IPS DF 19.7 (cell line): ENCODE data around the gene MED12.
"Not testable (repeated sequence)": the region's sequence is repeated elsewhere in the genome, so short reads cannot be mapped to it uniquely, and the experiment has no call there.

Source experiments
- DNase-seq: peaks from one replicate; pipeline ENCODE4 v3.0.0-alpha.2; 2013; ENCODE audit warnings: low read depth, low spot score

MED12 gene

GRCh38 chrX:71162981-71163380 is 44.6 kb downstream of the MED12 start:
- no peak for DNase-seq

- no peak for DNase-seq
These were observed 45.7 kb downstream of the MED12 start for GRCh38 chrX:71164071-71164470.

GRCh38 chrX:71166461-71166860 is 48.1 kb downstream of the MED12 start:
- no peak for DNase-seq

- DNase-seq: no peak
These were observed 48.8 kb downstream of the MED12 start for GRCh38 chrX:71167031-71167781.

GRCh38 chrX:71168134-71168533 is 49.7 kb downstream of the MED12 start:
- DNase-seq: no peak

- DNase-seq: no peak
These were observed 51.2 kb downstream of the MED12 start for GRCh38 chrX:71169586-71169985.

- DNase-seq: no peak
These were observed 52.3 kb downstream of the MED12 start for GRCh38 chrX:71170660-71171059.

- no peak for DNase-seq
These were observed 52.9 kb downstream of the MED12 start for GRCh38 chrX:71171110-71171801.

- DNase-seq: no peak
These were observed 55.0 kb downstream of the MED12 start for GRCh38 chrX:71173440-71173839.

GRCh38 chrX:71174795-71175194 is 56.4 kb downstream of the MED12 start:
- DNase-seq: no peak

- DNase-seq: no peak
These were observed 57.1 kb downstream of the MED12 start for GRCh38 chrX:71175531-71175930.

- DNase-seq: no peak
These were observed 58.9 kb downstream of the MED12 start for GRCh38 chrX:71177327-71177726.

- DNase-seq: no peak
These were observed 60.5 kb downstream of the MED12 start for GRCh38 chrX:71178908-71179307.

- not testable (repeated sequence) for DNase-seq
These were observed 62.3 kb downstream of the MED12 start for GRCh38 chrX:71180579-71181265.

- no peak for DNase-seq
These were observed 63.1 kb downstream of the MED12 start for GRCh38 chrX:71181558-71181909.

GRCh38 chrX:71181910-71182799 is 63.8 kb downstream of the MED12 start:
- peak; percentile 97 for DNase-seq

- no peak for DNase-seq
These were observed 64.5 kb downstream of the MED12 start for GRCh38 chrX:71182871-71183270.

- no peak for DNase-seq
These were observed 64.9 kb downstream of the MED12 start for GRCh38 chrX:71183341-71183740.

- no peak for DNase-seq
These were observed 65.7 kb downstream of the MED12 start for GRCh38 chrX:71184092-71184491.

- no peak for DNase-seq
These were observed 66.6 kb downstream of the MED12 start for GRCh38 chrX:71184803-71185495.

GRCh38 chrX:71191248-71191647 is 72.9 kb downstream of the MED12 start:
- DNase-seq: no peak
